HG02970 (cell line): ENCODE data around the gene C10orf90.

Experiments
- ATAC-seq: cut with Tn5 transposase; IDR thresholded peaks from one replicate; pipeline ENCODE4 v1.9.1; 2021; ENCODE audit warnings: mild to moderate bottlenecking, moderate library complexity, moderate number of reproducible peaks; ENCODE audit not compliant: unreplicated experiment, low FRiP score

C10orf90 gene

GRCh38 chr10:126670056-126670894 lies at the start of gene C10orf90:
TSS of gene C10orf90 (minus strand) at chr10:126670693. CDS start at chr10:126670480, 213 bp downstream.
- no peak for ATAC-seq

DNA sequence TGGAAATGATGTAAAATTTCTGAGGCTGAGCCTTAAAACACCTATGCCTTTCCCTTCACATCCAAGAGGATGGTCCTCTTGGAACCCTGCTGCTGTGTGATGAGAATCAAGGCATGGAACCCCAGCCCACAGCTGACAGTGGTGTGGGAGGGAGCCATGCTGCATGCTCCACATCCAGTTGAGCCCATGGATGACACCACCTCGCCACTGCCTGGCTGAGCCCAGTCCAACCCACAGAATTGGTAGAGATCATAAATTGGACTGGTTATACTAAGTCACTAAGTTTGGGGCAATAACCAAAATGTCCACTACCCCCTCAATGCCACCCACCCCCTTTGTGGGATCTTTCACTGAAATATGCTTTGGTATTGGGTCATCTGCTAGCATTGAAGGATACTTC lies 45.9 kb upstream of the C10orf90 start:
- no peak for ATAC-seq

GRCh38 chr10:126713594-126713993 lies 43.1 kb upstream of the C10orf90 start:
- ATAC-seq, result no peak

- no peak for ATAC-seq
Measured at GRCh38 chr10:126712681-126713080, 42.2 kb upstream of the C10orf90 start.

GRCh38 chr10:126705951-126706565 lies 35.6 kb upstream of the C10orf90 start:
- ATAC-seq, result no peak

GRCh38 chr10:126705131-126705530 lies 34.6 kb upstream of the C10orf90 start:
- ATAC-seq, result no peak

GRCh38 chr10:126704649-126705048 lies 34.2 kb upstream of the C10orf90 start:
- ATAC-seq, result no peak

- no peak for ATAC-seq
Measured at GRCh38 chr10:126702181-126702580, 31.7 kb upstream of the C10orf90 start.

DNA sequence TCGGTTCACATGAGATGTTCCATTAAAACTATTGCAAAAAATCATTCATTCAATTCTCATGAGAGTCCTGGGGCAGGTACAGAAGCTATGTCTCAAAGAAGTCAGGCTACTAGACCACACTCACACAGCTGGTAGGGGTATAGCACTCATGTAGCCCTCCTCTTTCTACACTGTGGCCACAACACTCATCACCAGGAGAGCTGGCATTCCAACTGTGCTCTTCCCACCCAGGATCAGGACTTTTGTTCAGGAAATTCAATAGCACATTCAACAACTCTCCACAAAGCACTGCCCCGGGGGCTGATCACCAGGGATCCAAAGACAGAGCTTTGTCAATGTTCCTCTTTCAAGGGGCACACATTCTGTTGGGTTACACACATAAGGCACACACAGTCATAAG lies 31.0 kb upstream of the C10orf90 start:
- no peak for ATAC-seq

GRCh38 chr10:126696684-126697083 lies 26.2 kb upstream of the C10orf90 start:
- ATAC-seq, result no peak

GRCh38 chr10:126691456-126691855 lies 21.0 kb upstream of the C10orf90 start:
- ATAC-seq, result no peak

DNA sequence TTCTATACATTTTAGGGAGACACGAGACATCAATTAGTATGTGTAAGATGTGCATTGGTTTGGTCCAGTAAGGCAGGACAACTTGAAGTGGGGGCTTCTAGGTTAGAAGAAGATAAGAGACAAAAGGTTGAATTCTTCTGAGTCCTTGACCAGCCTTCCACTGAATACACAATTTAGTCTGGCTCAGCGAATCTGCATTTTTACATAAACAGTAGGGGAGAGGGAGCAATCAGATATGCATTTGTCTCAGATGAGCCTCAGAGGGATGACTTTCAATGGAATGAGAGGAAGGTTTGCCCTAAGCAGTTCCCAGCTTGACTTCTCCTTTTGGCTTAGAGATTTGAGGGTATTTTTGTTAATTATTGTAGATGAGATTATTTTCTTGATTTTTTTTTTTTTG lies 20.0 kb upstream of the C10orf90 start:
- no peak for ATAC-seq

DNA sequence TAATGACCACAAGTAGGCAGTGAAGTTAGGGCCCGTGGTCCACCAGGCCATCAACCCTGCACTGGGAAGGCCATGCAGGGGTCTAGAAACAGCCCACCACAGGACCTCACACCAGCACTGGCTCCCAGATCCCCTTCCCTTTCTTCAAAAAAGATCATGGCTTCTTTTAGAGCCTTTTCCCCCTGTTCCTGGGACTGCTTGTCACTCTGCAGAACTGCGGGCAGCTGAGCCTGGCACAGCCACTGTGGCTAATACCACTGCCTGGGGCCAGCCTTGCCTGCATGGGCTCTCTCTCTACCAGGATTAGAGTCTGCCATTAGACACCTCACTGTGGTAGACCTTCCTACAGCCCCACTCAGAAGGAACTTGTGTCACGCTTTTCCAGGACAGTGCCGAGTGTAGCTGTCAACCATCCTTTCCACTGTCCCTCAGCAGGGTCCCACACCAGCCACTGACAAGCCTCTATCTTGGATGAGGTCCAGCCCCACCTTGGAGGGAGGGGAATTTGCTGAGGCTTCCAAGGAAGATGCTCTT lies 19.0 kb upstream of the C10orf90 start:
- no peak for ATAC-seq

DNA sequence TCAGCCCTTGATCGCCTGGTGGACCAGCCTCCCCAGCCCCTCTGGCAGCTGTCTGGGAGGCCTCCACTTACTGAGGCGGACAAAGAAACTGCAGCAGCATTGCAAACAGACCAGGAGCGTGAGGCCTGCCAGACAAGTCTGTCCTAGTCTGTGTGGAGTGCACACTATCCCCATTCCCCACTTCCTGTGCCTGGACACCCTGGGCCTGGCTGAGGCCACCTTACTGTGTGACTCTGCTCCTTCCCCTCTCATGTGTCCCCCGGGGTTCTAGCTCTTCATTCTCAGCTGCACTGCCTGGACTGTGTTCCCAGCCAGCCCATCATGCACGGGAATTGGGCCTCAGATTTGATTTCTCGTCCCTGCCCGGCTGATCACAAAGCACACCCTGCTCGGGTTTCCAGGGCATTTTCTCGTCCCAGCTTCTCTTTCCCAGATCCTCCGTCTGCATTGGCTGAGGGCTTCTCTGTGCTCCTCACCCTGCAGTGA lies 16.7 kb upstream of the C10orf90 start:
- ATAC-seq, result no peak

GRCh38 chr10:126686719-126687118 lies 16.2 kb upstream of the C10orf90 start:
- ATAC-seq, result no peak

GRCh38 chr10:126686268-126686667 lies 15.8 kb upstream of the C10orf90 start:
- no peak for ATAC-seq

DNA sequence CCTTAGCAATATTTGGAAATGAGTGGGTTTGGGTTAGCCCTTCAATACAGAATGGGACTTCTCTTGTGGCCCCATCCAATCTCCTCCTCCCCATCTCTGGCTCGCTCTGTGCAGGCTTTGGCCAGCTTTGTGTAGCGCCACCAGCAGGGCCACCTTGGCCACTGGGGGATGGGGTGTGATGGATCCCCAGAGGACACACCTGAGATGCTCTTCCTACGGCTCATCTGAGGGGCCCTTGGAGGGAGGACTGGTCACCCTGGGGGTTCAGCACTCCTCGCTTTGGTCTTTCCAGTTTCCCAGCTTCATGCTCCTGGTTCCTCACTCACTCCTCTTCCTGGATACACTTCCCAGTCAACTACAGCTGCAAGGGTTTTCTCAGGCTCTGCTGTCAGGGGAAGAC lies 15.3 kb upstream of the C10orf90 start:
- no peak for ATAC-seq

DNA sequence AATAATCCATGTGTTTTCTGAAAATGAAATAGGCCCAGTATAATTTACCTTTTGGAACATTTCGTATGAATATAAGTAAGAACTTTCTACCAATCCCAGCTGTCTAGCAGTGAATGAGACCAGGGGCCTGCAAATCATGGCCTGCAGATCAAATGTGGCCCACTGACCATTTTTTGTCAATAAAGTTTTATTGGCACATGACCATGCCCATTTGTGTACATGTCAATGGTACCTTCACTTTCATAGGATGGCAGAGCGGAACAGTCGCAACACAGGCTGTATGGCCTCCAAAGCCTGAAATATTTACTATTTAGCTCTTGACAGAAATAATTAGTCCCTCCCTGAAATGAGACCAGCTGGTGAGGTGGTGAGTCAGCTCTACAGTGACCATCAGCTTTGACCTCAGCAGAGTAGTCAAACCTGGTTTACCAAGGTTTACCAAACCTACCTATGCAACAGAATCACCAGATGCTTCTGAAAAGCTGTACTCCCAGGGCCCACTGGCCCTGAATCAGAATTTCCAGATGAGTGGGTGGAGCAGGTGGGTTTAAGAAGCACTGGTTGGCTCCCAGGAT lies 13.8 kb upstream of the C10orf90 start:
- no peak for ATAC-seq

- ATAC-seq, result no peak
Measured at GRCh38 chr10:126683466-126683865, 13.0 kb upstream of the C10orf90 start.

- no peak for ATAC-seq
Measured at GRCh38 chr10:126675656-126676438, 5.4 kb upstream of the C10orf90 start.
